ENCODE measurements around the gene CITED1. TPM values are rescaled to one million over a fixed set of nuclear protein-coding genes. Genes with fewer than 3 reads are reported as not detected.

Gene CITED1
- total and polyA plus RNA-seq, 2 experiments from 2014 or later, result not detected

GRCh38 chrX:72294497-72294896, 11.2 kb downstream of the CITED1 start:
- no peak overlapping the region for H3K4me2 ChIP-seq (ENCODE audit: unreplicated experiment)
- H3K9ac ChIP-seq, result no peak overlapping the region
- H3K4me3 ChIP-seq, result no peak overlapping the region
- H3K9me2 ChIP-seq (ENCODE audit: insufficient read depth), result no peaks in the 10 kb centered on the region
- no peaks in the 10 kb centered on the region for H3K4me1 ChIP-seq (ENCODE audit: insufficient read depth)
- TF ChIP-seq EZH2phosphoT487 (IDR thresholded peaks at IDR 0.05; ENCODE audit: insufficient read depth, low read depth) (no peak), EZH2 (IDR thresholded peaks at IDR 0.05; ENCODE audit: insufficient read depth, poor library complexity, severe bottlenecking) (no peak)
- H2AFZ ChIP-seq, result no peak overlapping the region
- no peaks in the 10 kb centered on the region for H3F3A ChIP-seq (ENCODE audit: insufficient read depth)
- no peaks in the 10 kb centered on the region for H3K27me3 ChIP-seq (replicated peaks; ENCODE audit: insufficient read depth)
- WGBS, 2 experiments (ENCODE audit: low coverage in 1 of 2, low lambda C conversion rate in 2 of 2, missing lambda C conversion rate in 2 of 2), result 17 to 29% methylated on average over 1 of the region's 1 CpG
- H3K36me3 ChIP-seq (ENCODE audit: low read depth), result no peaks in the 10 kb centered on the region
- H3K27ac ChIP-seq, result no peak overlapping the region
- no peaks in the 10 kb centered on the region for H4K20me1 ChIP-seq (ENCODE audit: insufficient read depth)
- in situ Hi-C loops (cut with MboI), result loop anchor here (25.0 kb wide), 1 partner anchor 243 kb away; no protein-coding TSS in a partner anchor
- no peaks in the 10 kb centered on the region for H3K79me2 ChIP-seq (ENCODE audit: insufficient read depth)
- no peak for DNase-seq
- H3K9me3 ChIP-seq (ENCODE audit: low read depth), result no peaks in the 10 kb centered on the region

GRCh38 chrX:72282302-72282701, 23.4 kb downstream of the CITED1 start:
- in situ Hi-C loops (cut with MboI), result loop anchor here (25.0 kb wide), 1 partner anchor 255 kb away; no protein-coding TSS in a partner anchor
- no peaks in the 10 kb centered on the region for H3K27me3 ChIP-seq (replicated peaks; ENCODE audit: insufficient read depth)

GRCh38 chrX:72280321-72280845, 25.3 kb downstream of the CITED1 start:
- in situ Hi-C loops (cut with MboI), result loop anchor here (25.0 kb wide), 1 partner anchor 257 kb away; no protein-coding TSS in a partner anchor
- Histone ChIP-seq H3K4me3 (no peak overlapping the region), H3K4me2 (ENCODE audit: unreplicated experiment) (no peak overlapping the region), H3K9me3 (ENCODE audit: low read depth) (no peaks in the 10 kb centered on the region), H3K27me3 (replicated peaks; ENCODE audit: insufficient read depth) (no peaks in the 10 kb centered on the region), H3K36me3 (ENCODE audit: low read depth) (peaks cover 8% of the 10 kb centered on the region; the same call in 1 of the 2 replicates), H3K9me2 (ENCODE audit: insufficient read depth) (no peaks in the 10 kb centered on the region), H3K27ac (no peak overlapping the region), H3K9ac (no peak overlapping the region), H3F3A (ENCODE audit: insufficient read depth) (peaks cover 13% of the 10 kb centered on the region), H2AFZ (no peak overlapping the region), H4K20me1 (ENCODE audit: insufficient read depth) (no peaks in the 10 kb centered on the region), H3K79me2 (ENCODE audit: insufficient read depth) (peaks cover 17% of the 10 kb centered on the region), H3K4me1 (ENCODE audit: insufficient read depth) (peaks cover 16% of the 10 kb centered on the region)
- DNase-seq, result peak; percentile 80
- 6 to 17% methylated on average over 5 of the region's 5 CpGs for WGBS, 2 experiments (ENCODE audit: low coverage in 1 of 2, low lambda C conversion rate in 2 of 2, missing lambda C conversion rate in 2 of 2)
- TF ChIP-seq EZH2phosphoT487 (IDR thresholded peaks at IDR 0.05; ENCODE audit: insufficient read depth, low read depth), result no peak
- no peak for TF ChIP-seq EZH2 (IDR thresholded peaks at IDR 0.05; ENCODE audit: insufficient read depth, poor library complexity, severe bottlenecking)

More at GRCh38 chrX:72282302-72282701, 23.4 kb downstream of the CITED1 start:
- no peak overlapping the region for H3K4me3 ChIP-seq
- peaks cover 10% of the 10 kb centered on the region; the same call in 1 of the 2 replicates for H3K4me1 ChIP-seq (ENCODE audit: insufficient read depth)
- no peak for DNase-seq
- no peaks in the 10 kb centered on the region for H3K9me2 ChIP-seq (ENCODE audit: insufficient read depth)
- no peak overlapping the region for H2AFZ ChIP-seq
- no peaks in the 10 kb centered on the region for H4K20me1 ChIP-seq (ENCODE audit: insufficient read depth)
- H3K4me2 ChIP-seq (ENCODE audit: unreplicated experiment), result no peak overlapping the region
- no peak for TF ChIP-seq EZH2phosphoT487 (IDR thresholded peaks at IDR 0.05; ENCODE audit: insufficient read depth, low read depth)
- no peak for TF ChIP-seq EZH2 (IDR thresholded peaks at IDR 0.05; ENCODE audit: insufficient read depth, poor library complexity, severe bottlenecking)
- H3K9ac ChIP-seq, result no peak overlapping the region
- H3F3A ChIP-seq (ENCODE audit: insufficient read depth), result no peaks in the 10 kb centered on the region
- no peaks in the 10 kb centered on the region for H3K36me3 ChIP-seq (ENCODE audit: low read depth)
- no peak overlapping the region for H3K27ac ChIP-seq
- H3K9me3 ChIP-seq (ENCODE audit: low read depth), result no peaks in the 10 kb centered on the region
- WGBS, 2 experiments (ENCODE audit: low coverage in 1 of 2, low lambda C conversion rate in 2 of 2, missing lambda C conversion rate in 2 of 2), result 100% methylated on average over 1 of the region's 1 CpG
- H3K79me2 ChIP-seq (ENCODE audit: insufficient read depth), result no peaks in the 10 kb centered on the region

- peak; percentile 35 for DNase-seq
- H3K27me3 ChIP-seq (replicated peaks; ENCODE audit: insufficient read depth), result no peaks in the 10 kb centered on the region
- peaks cover 50% of the 10 kb centered on the region for H3F3A ChIP-seq (ENCODE audit: insufficient read depth)
- in situ Hi-C loops (cut with MboI), result loop anchor here (25.0 kb wide), 1 partner anchor 261 kb away; no protein-coding TSS in a partner anchor
- 1 to 3% methylated on average over 17 to 18 of the region's 18 CpGs for WGBS, 2 experiments (ENCODE audit: low coverage in 1 of 2, low lambda C conversion rate in 2 of 2, missing lambda C conversion rate in 2 of 2)
- peak overlapping the region; percentile 99 for H3K9ac ChIP-seq
- peak overlapping the region; percentile 98 for H3K4me3 ChIP-seq
- peak overlapping the region; percentile 81 for H3K27ac ChIP-seq
- no peaks in the 10 kb centered on the region for H3K9me2 ChIP-seq (ENCODE audit: insufficient read depth)
- H2AFZ ChIP-seq, result peak overlapping the region; percentile 73
- no peaks in the 10 kb centered on the region for H3K9me3 ChIP-seq (ENCODE audit: low read depth)
- TF ChIP-seq EZH2phosphoT487 (IDR thresholded peaks at IDR 0.05; ENCODE audit: insufficient read depth, low read depth) (no peak), EZH2 (IDR thresholded peaks at IDR 0.05; ENCODE audit: insufficient read depth, poor library complexity, severe bottlenecking) (no peak)
- H4K20me1 ChIP-seq (ENCODE audit: insufficient read depth), result peaks cover 8% of the 10 kb centered on the region; the same call in 1 of the 2 replicates
- H3K79me2 ChIP-seq (ENCODE audit: insufficient read depth), result peaks cover 44% of the 10 kb centered on the region
- H3K36me3 ChIP-seq (ENCODE audit: low read depth), result peaks cover 36% of the 10 kb centered on the region
- H3K4me2 ChIP-seq (ENCODE audit: unreplicated experiment), result peak overlapping the region; percentile 91
- peaks cover 37% of the 10 kb centered on the region for H3K4me1 ChIP-seq (ENCODE audit: insufficient read depth)
These were observed 29.2 kb downstream of the CITED1 start for GRCh38 chrX:72276478-72276953.
